ENCODE results near the gene CCDC171.
"Not testable (repeated sequence)": the region's sequence is repeated elsewhere in the genome, so short reads cannot be mapped to it uniquely, and the experiment has no call there.

CCDC171 gene

GRCh38 chr9:15696979-15697378, 144.1 kb downstream of the CCDC171 start:
- DNase-seq (ENCODE audit: low read depth in 2 of 2) = no peak

GRCh38 chr9:15697446-15697851, 144.6 kb downstream of the CCDC171 start:
- no peak for DNase-seq (ENCODE audit: low read depth in 2 of 2)

- DNase-seq (ENCODE audit: low read depth in 2 of 2) = not testable (repeated sequence)
These were observed 147.2 kb downstream of the CCDC171 start for GRCh38 chr9:15699876-15700559.

GRCh38 chr9:15707000-15707399, 154.2 kb downstream of the CCDC171 start:
- DNase-seq (ENCODE audit: low read depth in 2 of 2) = no peak

GRCh38 chr9:15711531-15711930, 158.7 kb downstream of the CCDC171 start:
- DNase-seq (ENCODE audit: low read depth in 2 of 2) = no peak

- no peak for DNase-seq (ENCODE audit: low read depth in 2 of 2)
These were observed 159.1 kb downstream of the CCDC171 start for GRCh38 chr9:15711931-15712330.

GRCh38 chr9:15714746-15715145, 161.9 kb downstream of the CCDC171 start:
- no peak for DNase-seq (ENCODE audit: low read depth in 2 of 2)

- no peak for DNase-seq (ENCODE audit: low read depth in 2 of 2)
These were observed 164.6 kb downstream of the CCDC171 start for GRCh38 chr9:15717290-15717967.

- DNase-seq (ENCODE audit: low read depth in 2 of 2) = no peak
These were observed 165.6 kb downstream of the CCDC171 start for GRCh38 chr9:15718423-15718822.

- DNase-seq (ENCODE audit: low read depth in 2 of 2) = no peak
These were observed 168.0 kb downstream of the CCDC171 start for GRCh38 chr9:15720861-15721260.

- DNase-seq (ENCODE audit: low read depth in 2 of 2) = no peak
These were observed 170.0 kb downstream of the CCDC171 start for GRCh38 chr9:15722888-15723287.

GRCh38 chr9:15724016-15724415, 171.2 kb downstream of the CCDC171 start:
- DNase-seq (ENCODE audit: low read depth in 2 of 2) = no peak

- DNase-seq (ENCODE audit: low read depth in 2 of 2) = no peak
These were observed 171.8 kb downstream of the CCDC171 start for GRCh38 chr9:15724612-15725011.

GRCh38 chr9:15725953-15726352, 173.1 kb downstream of the CCDC171 start:
- DNase-seq (ENCODE audit: low read depth in 2 of 2) = no peak

GRCh38 chr9:15729507-15729906, 176.7 kb downstream of the CCDC171 start:
- no peak for DNase-seq (ENCODE audit: low read depth in 2 of 2)

GRCh38 chr9:15735083-15735857, 182.4 kb downstream of the CCDC171 start:
- DNase-seq (ENCODE audit: low read depth in 2 of 2) = no peak

- no peak for DNase-seq (ENCODE audit: low read depth in 2 of 2)
These were observed 183.7 kb downstream of the CCDC171 start for GRCh38 chr9:15736569-15736968.

- no peak for DNase-seq (ENCODE audit: low read depth in 2 of 2)
These were observed 185.2 kb downstream of the CCDC171 start for GRCh38 chr9:15738011-15738410.

- DNase-seq (ENCODE audit: low read depth in 2 of 2) = no peak
These were observed 188.2 kb downstream of the CCDC171 start for GRCh38 chr9:15741015-15741414.

- no peak for DNase-seq (ENCODE audit: low read depth in 2 of 2)
These were observed 190.7 kb downstream of the CCDC171 start for GRCh38 chr9:15743512-15743911.

GRCh38 chr9:15744196-15744595, 191.4 kb downstream of the CCDC171 start:
- DNase-seq (ENCODE audit: low read depth in 2 of 2) = no peak

GRCh38 chr9:15746905-15747304, 194.1 kb downstream of the CCDC171 start:
- DNase-seq (ENCODE audit: low read depth in 2 of 2) = no peak

GRCh38 chr9:15755660-15756059, 202.8 kb downstream of the CCDC171 start:
- DNase-seq (ENCODE audit: low read depth in 2 of 2) = no peak
